Liver (tissue), 3 donors: Measurements from ENCODE around the gene RNF112.

Source experiments
- SP1 ChIP-seq: IDR thresholded peaks from 2 replicates; pipeline ENCODE4 v1.6.1; 2018; ENCODE audit warnings: antibody characterized with exemption, mild to moderate bottlenecking
- TF ChIP-seq, protein P1 (sequence below): fragments of 150-350 bp; IDR thresholded peaks from 2 replicates; pipeline ENCODE4 v1.5.1; 2017; ENCODE audit warnings: improper control_type of control experiment, low read depth, low read length; ENCODE audit not compliant: missing input control
- TF ChIP-seq, protein P2 (sequence below): IDR thresholded peaks from 2 replicates; pipeline ENCODE4 v1.6.1; 2016; ENCODE audit warnings: antibody characterized with exemption, mild to moderate bottlenecking
- donor health status: healthy.
- donor health status: healthy.

DNA sequence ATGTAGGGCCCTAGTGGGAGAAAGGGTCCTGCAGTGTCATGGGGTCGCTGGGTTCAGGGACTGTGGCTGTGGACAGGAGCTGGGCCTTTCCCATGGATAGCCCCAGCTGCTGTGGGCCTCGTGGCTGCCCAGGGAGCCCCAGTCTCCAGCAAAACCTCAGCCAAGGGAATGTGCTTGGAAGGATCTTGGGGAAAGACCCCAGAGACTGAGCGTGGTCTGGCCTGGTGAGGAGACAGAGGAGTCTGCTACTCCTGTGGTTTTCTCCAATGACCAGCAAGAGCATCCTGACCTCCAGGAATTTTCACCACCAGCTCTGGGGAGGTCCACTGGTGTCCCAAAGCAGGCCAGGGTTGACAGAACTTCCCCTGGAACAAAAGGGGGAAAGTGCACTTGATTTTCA lies 42.3 kb downstream of the RNF112 start:
- TF ChIP-seq, protein P1, sequence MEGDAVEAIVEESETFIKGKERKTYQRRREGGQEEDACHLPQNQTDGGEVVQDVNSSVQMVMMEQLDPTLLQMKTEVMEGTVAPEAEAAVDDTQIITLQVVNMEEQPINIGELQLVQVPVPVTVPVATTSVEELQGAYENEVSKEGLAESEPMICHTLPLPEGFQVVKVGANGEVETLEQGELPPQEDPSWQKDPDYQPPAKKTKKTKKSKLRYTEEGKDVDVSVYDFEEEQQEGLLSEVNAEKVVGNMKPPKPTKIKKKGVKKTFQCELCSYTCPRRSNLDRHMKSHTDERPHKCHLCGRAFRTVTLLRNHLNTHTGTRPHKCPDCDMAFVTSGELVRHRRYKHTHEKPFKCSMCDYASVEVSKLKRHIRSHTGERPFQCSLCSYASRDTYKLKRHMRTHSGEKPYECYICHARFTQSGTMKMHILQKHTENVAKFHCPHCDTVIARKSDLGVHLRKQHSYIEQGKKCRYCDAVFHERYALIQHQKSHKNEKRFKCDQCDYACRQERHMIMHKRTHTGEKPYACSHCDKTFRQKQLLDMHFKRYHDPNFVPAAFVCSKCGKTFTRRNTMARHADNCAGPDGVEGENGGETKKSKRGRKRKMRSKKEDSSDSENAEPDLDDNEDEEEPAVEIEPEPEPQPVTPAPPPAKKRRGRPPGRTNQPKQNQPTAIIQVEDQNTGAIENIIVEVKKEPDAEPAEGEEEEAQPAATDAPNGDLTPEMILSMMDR, result no peak
- TF ChIP-seq SP1, result no peak
- TF ChIP-seq, protein P2, sequence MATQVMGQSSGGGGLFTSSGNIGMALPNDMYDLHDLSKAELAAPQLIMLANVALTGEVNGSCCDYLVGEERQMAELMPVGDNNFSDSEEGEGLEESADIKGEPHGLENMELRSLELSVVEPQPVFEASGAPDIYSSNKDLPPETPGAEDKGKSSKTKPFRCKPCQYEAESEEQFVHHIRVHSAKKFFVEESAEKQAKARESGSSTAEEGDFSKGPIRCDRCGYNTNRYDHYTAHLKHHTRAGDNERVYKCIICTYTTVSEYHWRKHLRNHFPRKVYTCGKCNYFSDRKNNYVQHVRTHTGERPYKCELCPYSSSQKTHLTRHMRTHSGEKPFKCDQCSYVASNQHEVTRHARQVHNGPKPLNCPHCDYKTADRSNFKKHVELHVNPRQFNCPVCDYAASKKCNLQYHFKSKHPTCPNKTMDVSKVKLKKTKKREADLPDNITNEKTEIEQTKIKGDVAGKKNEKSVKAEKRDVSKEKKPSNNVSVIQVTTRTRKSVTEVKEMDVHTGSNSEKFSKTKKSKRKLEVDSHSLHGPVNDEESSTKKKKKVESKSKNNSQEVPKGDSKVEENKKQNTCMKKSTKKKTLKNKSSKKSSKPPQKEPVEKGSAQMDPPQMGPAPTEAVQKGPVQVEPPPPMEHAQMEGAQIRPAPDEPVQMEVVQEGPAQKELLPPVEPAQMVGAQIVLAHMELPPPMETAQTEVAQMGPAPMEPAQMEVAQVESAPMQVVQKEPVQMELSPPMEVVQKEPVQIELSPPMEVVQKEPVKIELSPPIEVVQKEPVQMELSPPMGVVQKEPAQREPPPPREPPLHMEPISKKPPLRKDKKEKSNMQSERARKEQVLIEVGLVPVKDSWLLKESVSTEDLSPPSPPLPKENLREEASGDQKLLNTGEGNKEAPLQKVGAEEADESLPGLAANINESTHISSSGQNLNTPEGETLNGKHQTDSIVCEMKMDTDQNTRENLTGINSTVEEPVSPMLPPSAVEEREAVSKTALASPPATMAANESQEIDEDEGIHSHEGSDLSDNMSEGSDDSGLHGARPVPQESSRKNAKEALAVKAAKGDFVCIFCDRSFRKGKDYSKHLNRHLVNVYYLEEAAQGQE, result no peak
